NAMALWA (cell line): ENCODE measurements around the gene GLP1R.
"Not testable (repeated sequence)": the region's sequence is repeated elsewhere in the genome, so short reads cannot be mapped to it uniquely, and the experiment has no call there.

Experiments used
- DNase-seq: peaks from one replicate; pipeline ENCODE4 v3.0.0-alpha.2; 2015; ENCODE audit warnings: low spot score

Gene GLP1R

DNA sequence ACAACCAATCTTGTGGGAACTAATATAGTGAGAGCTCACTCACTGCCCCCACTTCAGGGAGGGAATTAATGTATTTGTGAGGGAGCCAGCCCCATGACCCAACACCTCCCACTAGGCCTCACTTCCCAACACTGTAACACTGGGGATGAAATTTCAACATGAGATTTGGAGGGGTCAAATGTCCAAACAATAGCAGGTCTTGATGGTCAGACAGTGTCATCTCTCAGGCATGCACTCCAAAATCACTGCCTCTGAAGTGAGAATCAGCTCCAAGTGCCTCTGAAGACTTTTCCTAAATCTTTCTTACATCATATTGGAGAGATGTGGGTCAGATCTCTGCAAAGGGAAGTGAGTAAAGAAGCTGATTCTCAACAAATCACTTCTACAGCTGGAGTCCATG lies 80.3 kb downstream of the GLP1R start:
- no peak for DNase-seq

GRCh38 chr6:39130691-39131090 lies 82.1 kb downstream of the GLP1R start:
- no peak for DNase-seq

DNA sequence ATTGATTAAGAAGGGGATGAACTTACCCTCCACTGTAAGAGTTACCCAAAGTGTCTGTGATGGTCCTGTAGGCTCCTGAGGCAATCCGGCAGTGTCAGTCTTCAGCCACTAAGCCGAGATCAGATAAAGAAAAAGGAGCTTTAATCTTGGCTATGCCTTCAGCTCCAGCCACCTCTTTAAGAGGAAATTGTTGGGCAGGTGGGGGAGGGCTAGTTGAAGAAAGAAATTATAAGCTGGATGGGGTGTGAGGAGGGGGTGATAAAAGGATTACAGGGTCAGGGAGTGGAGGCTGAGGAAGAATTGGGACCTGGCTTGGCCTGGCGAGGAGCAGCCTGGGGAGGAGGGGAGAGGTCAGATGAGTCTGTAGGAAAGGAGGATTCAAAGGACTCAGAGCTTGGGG lies 86.2 kb downstream of the GLP1R start:
- DNase-seq, result not testable (repeated sequence)

- DNase-seq, result not testable (repeated sequence)
Measured at GRCh38 chr6:39136207-39136606, 87.6 kb downstream of the GLP1R start.

- DNase-seq, result peak; percentile 53
Measured at GRCh38 chr6:39137245-39137644, 88.7 kb downstream of the GLP1R start.
